Ishikawa (cell line): ENCODE measurements around the gene PDE4D.

Experiments
- CEBPB ChIP-seq: IDR thresholded peaks from 2 replicates; pipeline ENCODE4 v1.6.1; 2012
- CREB1 ChIP-seq: IDR thresholded peaks from 2 replicates; pipeline ENCODE4 v1.6.1; 2012; ENCODE audit warnings: low read depth
- EGR1 ChIP-seq: IDR thresholded peaks from 2 replicates; pipeline ENCODE4 v1.6.1; 2012
- EP300 ChIP-seq: IDR thresholded peaks from 2 replicates; pipeline ENCODE4 v1.6.1; 2012; ENCODE audit warnings: borderline replicate concordance
- FOXM1 ChIP-seq: IDR thresholded peaks from 2 replicates; pipeline ENCODE4 v1.6.1; 2012; ENCODE audit warnings: low read depth, borderline replicate concordance
- MAX ChIP-seq: IDR thresholded peaks from 2 replicates; pipeline ENCODE4 v1.6.1; 2012
- NFIC ChIP-seq: IDR thresholded peaks from 2 replicates; pipeline ENCODE4 v1.6.1; 2012
- RAD21 ChIP-seq: IDR thresholded peaks from 2 replicates; pipeline ENCODE4 v1.6.1; 2012; ENCODE audit warnings: low read depth
- REST ChIP-seq: IDR thresholded peaks from 2 replicates; pipeline ENCODE4 v1.6.1; 2012; ENCODE audit warnings: low read depth, mild to moderate bottlenecking
- TAF1 ChIP-seq: IDR thresholded peaks from 2 replicates; pipeline ENCODE4 v1.6.1; 2012; ENCODE audit warnings: low read depth, mild to moderate bottlenecking
- TCF12 ChIP-seq: IDR thresholded peaks from 2 replicates; pipeline ENCODE4 v1.6.1; 2012; ENCODE audit warnings: low read depth
- TEAD4 ChIP-seq: IDR thresholded peaks from 2 replicates; pipeline ENCODE4 v1.6.1; 2012
- USF1 ChIP-seq: IDR thresholded peaks from 2 replicates; pipeline ENCODE4 v1.6.1; 2012
- YY1 ChIP-seq: IDR thresholded peaks from 2 replicates; pipeline ENCODE4 v1.6.1; 2012; ENCODE audit warnings: low read depth
- ZBTB7A ChIP-seq: IDR thresholded peaks from 2 replicates; pipeline ENCODE4 v1.6.1; 2012; ENCODE audit warnings: low read depth

PDE4D gene

GRCh38 chr5:59605915-59606314, 287.6 kb downstream of the PDE4D start:
- TF ChIP-seq TAF1 (no peak), TEAD4 (no peak), EP300 (no peak), TCF12 (no peak), EGR1 (no peak), RAD21 (no peak), MAX (no peak)

GRCh38 chr5:59604111-59604510, 289.4 kb downstream of the PDE4D start:
- TF ChIP-seq REST (no peak), TEAD4 (no peak), RAD21 (no peak), YY1 (no peak), TCF12 (no peak), CEBPB (no peak), FOXM1 (no peak), USF1 (no peak), MAX (no peak), NFIC (no peak), TAF1 (no peak), EP300 (no peak), EGR1 (no peak), ZBTB7A (no peak), CREB1 (no peak)

- TF ChIP-seq EGR1 (no peak), EP300 (no peak), TCF12 (no peak), CEBPB (no peak), CREB1 (no peak), MAX (no peak), REST (no peak), RAD21 (no peak), YY1 (no peak), TAF1 (no peak), NFIC (no peak)
Observed at GRCh38 chr5:59600998-59601397, 292.5 kb downstream of the PDE4D start.

GRCh38 chr5:59600153-59600552, 293.4 kb downstream of the PDE4D start:
- TF ChIP-seq TEAD4 = no peak
- TF ChIP-seq EGR1 = no peak
- no peak for TF ChIP-seq TCF12
- TF ChIP-seq NFIC = no peak
- TF ChIP-seq REST = no peak
- TF ChIP-seq YY1 = no peak
- no peak for TF ChIP-seq USF1
- no peak for TF ChIP-seq RAD21
- no peak for TF ChIP-seq CEBPB

GRCh38 chr5:59599729-59600128, 293.8 kb downstream of the PDE4D start:
- no peak for TF ChIP-seq TEAD4
- no peak for TF ChIP-seq TCF12
- TF ChIP-seq USF1 = no peak
- TF ChIP-seq YY1 = no peak
- TF ChIP-seq NFIC = no peak
- no peak for TF ChIP-seq EP300
- TF ChIP-seq EGR1 = no peak
- TF ChIP-seq TAF1 = no peak
- no peak for TF ChIP-seq MAX
- TF ChIP-seq FOXM1 = no peak
- TF ChIP-seq REST = no peak
- TF ChIP-seq CEBPB = no peak
- no peak for TF ChIP-seq ZBTB7A
